Epidermal melanocyte (primary cell): ENCODE data around the gene LGR4.

ENCODE experiments used
- DNase-seq: peaks from one replicate; pipeline ENCODE4 v3.0.0; 2011; ENCODE audit warnings: low spot score; ENCODE audit not compliant: insufficient read length

The LGR4 gene

GRCh38 chr11:27485930-27486773 is 13.6 kb upstream of the LGR4 start:
- DNase-seq, result no peak

GRCh38 chr11:27482793-27483192 is 10.2 kb upstream of the LGR4 start:
- DNase-seq, result no peak

GRCh38 chr11:27481992-27482391 is 9.4 kb upstream of the LGR4 start:
- DNase-seq, result no peak

- no peak for DNase-seq
Measured at GRCh38 chr11:27477831-27478230, 5.2 kb upstream of the LGR4 start.

- no peak for DNase-seq
Measured at GRCh38 chr11:27477243-27477642, 4.7 kb upstream of the LGR4 start.

GRCh38 chr11:27475622-27476021 is 3.0 kb upstream of the LGR4 start:
- no peak for DNase-seq

- DNase-seq, result no peak
Measured at GRCh38 chr11:27473017-27473406, 422 bp upstream of the LGR4 start.

- no peak for DNase-seq
Measured at GRCh38 chr11:27471589-27472397, 797 bp downstream of the LGR4 start.

GRCh38 chr11:27470826-27471588 is 1.6 kb downstream of the LGR4 start:
- no peak for DNase-seq

- no peak for DNase-seq
Measured at GRCh38 chr11:27470166-27470565, 2.4 kb downstream of the LGR4 start.

- DNase-seq, result no peak
Measured at GRCh38 chr11:27468995-27469695, 3.4 kb downstream of the LGR4 start.

- DNase-seq, result no peak
Measured at GRCh38 chr11:27468209-27468994, 4.2 kb downstream of the LGR4 start.

GRCh38 chr11:27467181-27467913 is 5.2 kb downstream of the LGR4 start:
- no peak for DNase-seq

GRCh38 chr11:27466363-27466762 is 6.2 kb downstream of the LGR4 start:
- DNase-seq, result no peak

- no peak for DNase-seq
Measured at GRCh38 chr11:27465629-27466028, 7.0 kb downstream of the LGR4 start.

GRCh38 chr11:27464909-27465308 is 7.7 kb downstream of the LGR4 start:
- DNase-seq, result no peak

- DNase-seq, result no peak
Measured at GRCh38 chr11:27464289-27464696, 8.3 kb downstream of the LGR4 start.

GRCh38 chr11:27462543-27462942 is 10.0 kb downstream of the LGR4 start:
- no peak for DNase-seq

- no peak for DNase-seq
Measured at GRCh38 chr11:27460158-27460978, 12.2 kb downstream of the LGR4 start.
